ENCODE results near the gene DNMT1.

DNMT1 gene

GRCh38 chr19:10104665-10105508, 89.9 kb downstream of the DNMT1 start:
- peak; percentile 77 for DNase-seq (ENCODE audit: extremely low spot score)
- no peak for TF ChIP-seq CTCF (IDR thresholded peaks at IDR 0.05; ENCODE audit: control extremely low read depth, extremely low read depth, low read depth, missing control alignments)
- ChIA-PET POLR2A (interaction anchor here (0.9 to 2.5 kb wide), 3 partner anchors 11 to 165 kb away, joined by 3 to 12 read pairs (median 3); partner anchors contain the start of gene ICAM1), CTCF (interaction anchor here (2.5 to 9.6 kb wide), 3 partner anchors 12 to 154 kb away, joined by 9 to 163 read pairs (median 12); partner anchors contain the start of genes EIF3G and P2RY11)

- ChIA-PET POLR2A (interaction anchor here (0.6 to 1.0 kb wide), 3 partner anchors 12 to 175 kb away, joined by 3 to 4 read pairs (median 3); no protein-coding TSS in a partner anchor), CTCF (interaction anchor here (2.5 to 9.6 kb wide), 4 partner anchors 13 to 155 kb away, joined by 6 to 163 read pairs (median 10); partner anchors contain the start of genes EIF3G and P2RY11)
- no peak for TF ChIP-seq CTCF (IDR thresholded peaks at IDR 0.05; ENCODE audit: control extremely low read depth, extremely low read depth, low read depth, missing control alignments)
- no peak for DNase-seq (ENCODE audit: extremely low spot score)
Observed at GRCh38 chr19:10104130-10104513, 90.6 kb downstream of the DNMT1 start.

- POLR2A ChIA-PET, result interaction anchor here (1.7 kb wide), 1 partner anchor 15 kb away, joined by 13 read pairs; no protein-coding TSS in a partner anchor
- TF ChIP-seq CTCF (IDR thresholded peaks at IDR 0.05; ENCODE audit: control extremely low read depth, extremely low read depth, low read depth, missing control alignments), result no peak
- CTCF ChIA-PET, result interaction anchor here (1.2 to 9.6 kb wide), 5 partner anchors 14 to 156 kb away, joined by 3 to 163 read pairs (median 6); partner anchors contain the start of genes EIF3G, P2RY11 and S1PR2
- peak; percentile 75 for DNase-seq (ENCODE audit: extremely low spot score)
Observed at GRCh38 chr19:10102787-10103236, 91.9 kb downstream of the DNMT1 start.

- CTCF ChIA-PET, result interaction anchor here (0.8 to 9.6 kb wide), 5 partner anchors 8 to 160 kb away, joined by 3 to 163 read pairs (median 3); partner anchors contain the start of genes EIF3G, P2RY11 and PPAN
- TF ChIP-seq CTCF (IDR thresholded peaks at IDR 0.05; ENCODE audit: control extremely low read depth, extremely low read depth, low read depth, missing control alignments), result no peak
Observed at GRCh38 chr19:10100163-10100785, 94.5 kb downstream of the DNMT1 start.

GRCh38 chr19:10096615-10096963, 98.2 kb downstream of the DNMT1 start:
- no peak for DNase-seq (ENCODE audit: extremely low spot score)
- TF ChIP-seq CTCF (IDR thresholded peaks at IDR 0.05; ENCODE audit: control extremely low read depth, extremely low read depth, low read depth, missing control alignments), result no peak
- POLR2A ChIA-PET, result interaction anchor here (0.9 to 1.4 kb wide), 4 partner anchors 9 to 23 kb away, joined by 3 to 5 read pairs (median 5); partner anchors contain the start of genes EIF3G, P2RY11 and PPAN
- CTCF ChIA-PET, result interaction anchor here (1.0 to 9.6 kb wide), 5 partner anchors 12 to 153 kb away, joined by 4 to 163 read pairs (median 7); partner anchors contain the start of genes EIF3G, P2RY11 and PPAN

More at GRCh38 chr19:10100163-10100785, 94.5 kb downstream of the DNMT1 start:
- POLR2A ChIA-PET, result interaction anchor here (0.6 to 2.3 kb wide), 3 partner anchors 14 to 522 kb away, joined by 3 to 10 read pairs (median 5); no protein-coding TSS in a partner anchor
- DNase-seq (ENCODE audit: extremely low spot score), result no peak
